Ovary (tissue), 9 donors: ENCODE measurements around the gene TMEM178A. TPM values are rescaled to one million over a fixed set of nuclear protein-coding genes. Genes with fewer than 3 reads are reported as not detected.
"Not testable (repeated sequence)": the region's sequence is repeated elsewhere in the genome, so short reads cannot be mapped to it uniquely, and the experiment has no call there.

Experiments used
- DNase-seq, 5 donors: peaks; one replicate each; pipeline ENCODE4 v3.0.0-alpha.2; 2019 to 2020
- H3K27ac ChIP-seq, 2 donors: fragments of 200-600 bp; one replicate each; pipeline versions ENCODE4 v1.5.1 to v1.8.0; 2019 to 2022
- H3K27me3 ChIP-seq: fragments of 200-600 bp; one replicate; pipeline ENCODE4 v1.8.0; 2022
- H3K36me3 ChIP-seq: fragments of 200-600 bp; sonication (generic); one replicate; pipeline ENCODE4 v1.5.1; 2019
- H3K4me1 ChIP-seq: one replicate; pipeline ENCODE4 v1.8.1; 2013; ENCODE audit warnings: mild to moderate bottlenecking, moderate library complexity; ENCODE audit not compliant: insufficient read depth
- H3K4me3 ChIP-seq: fragments of 200-600 bp; sonication (generic); one replicate; pipeline ENCODE4 v1.5.1; 2017
- H3K9me3 ChIP-seq, 2 donors: fragments of 200-600 bp in 1 of 2; sonication (generic) in 1 of 2; one replicate each; pipeline versions ENCODE4 v1.5.1 to v1.8.1; 2013 to 2019; ENCODE audit warnings: mild to moderate bottlenecking in 1 of 2, moderate library complexity in 1 of 2
- CTCF ChIP-seq, 3 donors: fragments of 450-650 bp in 2 of 3; fragments of 200-600 bp in 1 of 3; IDR thresholded peaks; one replicate each; pipeline versions ENCODE4 v1.5.1 to v1.8.0; 2016 to 2022; ENCODE audit warnings: antibody characterized with exemption in 3 of 3, mild to moderate bottlenecking in 1 of 3
- EP300 ChIP-seq: sonication (generic); formaldehyde crosslinking; IDR thresholded peaks from one replicate; pipeline ENCODE4 v1.6.1; 2017; ENCODE audit warnings: antibody characterized with exemption
- POLR2A ChIP-seq: fragments of 450-650 bp; IDR thresholded peaks from one replicate; pipeline ENCODE4 v1.6.1; 2017; ENCODE audit warnings: antibody characterized with exemption, mild to moderate bottlenecking, moderate library complexity
- WGBS, 3 donors: extraction: QIAGEN DNeasy Blood & Tissue Kit in 1 of 3; methylation state at CpG; one replicate each; pipeline versions ENCODE4 v1.1.5 to v1.1.7; 2013 to 2017; 5-methylcytosine and 5-hydroxymethylcytosine counted together
- intact Hi-C, 4 donors: fragments of 100-400 bp; cut with DNase I; formaldehyde crosslinking; loops; one replicate each; pipeline versions ENCODE4 v1.11.0 to v1.15.1; 2022 to 2023
- polyA plus RNA-seq, 2 donors: library from polyadenylated mRNA; stranded (reverse); fragments of 200-250 nt in 1 of 2; fragments of 350-450 nt in 1 of 2; fragmentation: Illumina TruSeq in 1 of 2; extraction: RNeasy Lipid Tissue Mini Kit (QIAGEN cat#74804) in 1 of 2; gene quantifications; one replicate each; pipeline ENCODE4 v1.2.3, GENCODE V29; 2013 to 2014
- total RNA-seq, 7 donors: library from RNA; depleted of rRNA in 2 of 7; stranded (reverse); fragments of >200 nt in 2 of 7; fragmentation: NEBNext Ultra II Directional in 3 of 7; extraction: Animal tissue kit (Norgen Biotek cat#: 25700) in 3 of 7; gene quantifications; one replicate each; pipeline versions ENCODE4 v1.1.0 to v1.2.4, GENCODE V29; 2016 to 2023
- donor health status: DM: no; HTN: no; CAD: no; lungs with moderate emphysema.
- donor health status: DM: no; HTN: no; CAD: no.
- donor health status: Bipolar disorder and iron deficiency.
- donor health status: DM: yes; HTN: yes; CAD: no.
- donor health status: DM: no; HTN: no; CAD: no.
- donor health status: DM: yes; HTN: yes; CAD: no.

TMEM178A gene
- total and polyA plus RNA-seq, 9 donors, result 1.7 to 7.0 (median 2.6) TPM

- TF ChIP-seq CTCF (IDR thresholded peaks at IDR 0.05) (no peak), EP300 (no peak), POLR2A (no peak)
- Histone ChIP-seq H3K27ac (no peak overlapping the region), H3K36me3 (no peaks in the 10 kb centered on the region), H3K4me1 (peaks cover 2% of the 10 kb centered on the region), H3K9me3 (no peaks in the 10 kb centered on the region), H3K4me3 (no peak overlapping the region), H3K27me3 (no peaks in the 10 kb centered on the region)
- WGBS, 3 donors, result 74 to 85% (median 80%) methylated on average over 4 of the region's 4 CpGs
- intact Hi-C loops, result no loop called here
- DNase-seq, result no peak
Measured at GRCh38 chr2:39724828-39725144, 59.1 kb downstream of the TMEM178A start.

GRCh38 chr2:39725401-39725800 lies 59.7 kb downstream of the TMEM178A start:
- H3K4me3 ChIP-seq, result no peak overlapping the region
- H3K4me1 ChIP-seq, result peaks cover 2% of the 10 kb centered on the region
- no peak for TF ChIP-seq EP300
- TF ChIP-seq POLR2A, result no peak
- TF ChIP-seq CTCF (IDR thresholded peaks at IDR 0.05), result no peak
- H3K27ac ChIP-seq, result no peak overlapping the region
- no peaks in the 10 kb centered on the region for H3K36me3 ChIP-seq
- H3K27me3 ChIP-seq, result no peaks in the 10 kb centered on the region
- DNase-seq, result no peak
- intact Hi-C loops, result no loop called here
- no peaks in the 10 kb centered on the region for H3K9me3 ChIP-seq
- 82 to 90% (median 83%) methylated on average over 5 of the region's 5 CpGs for WGBS, 3 donors

GRCh38 chr2:39728085-39728484 lies 62.4 kb downstream of the TMEM178A start:
- H3K4me1 ChIP-seq, DNase-seq, H3K9me3 ChIP-seq, intact Hi-C loops, H3K27ac ChIP-seq, H3K27me3 ChIP-seq, H3K36me3 ChIP-seq, H3K4me3 ChIP-seq: not testable (repeated sequence)
- 81 to 91% (median 86%) methylated on average over 4 of the region's 4 CpGs for WGBS, 3 donors

- Histone ChIP-seq H3K4me3 (no peak overlapping the region), H3K9me3 (no peaks in the 10 kb centered on the region), H3K27ac (no peak overlapping the region), H3K27me3 (no peaks in the 10 kb centered on the region), H3K4me1 (peaks cover 6% of the 10 kb centered on the region), H3K36me3 (no peaks in the 10 kb centered on the region)
- DNase-seq, result peak in 3 of 5 donors; percentile 22 to 51 (median 33)
- no peak for TF ChIP-seq POLR2A
- TF ChIP-seq EP300, result no peak
- peak in 1 of 3 donors; percentile 16 for TF ChIP-seq CTCF (IDR thresholded peaks at IDR 0.05)
- intact Hi-C loops, result no loop called here
- WGBS, 3 donors, result 46 to 55% (median 51%) methylated on average over 5 of the region's 5 CpGs
Measured at GRCh38 chr2:39728941-39729351, 63.2 kb downstream of the TMEM178A start.

- H3K36me3 ChIP-seq, result no peaks in the 10 kb centered on the region
- no peak for DNase-seq
- H3K4me1 ChIP-seq, result peaks cover 7% of the 10 kb centered on the region
- WGBS, 3 donors, result 69 to 93% (median 74%) methylated on average over 5 of the region's 5 CpGs
- no peaks in the 10 kb centered on the region for H3K9me3 ChIP-seq
- intact Hi-C loops, result no loop called here
- H3K27me3 ChIP-seq, result no peaks in the 10 kb centered on the region
- no peak overlapping the region for H3K27ac ChIP-seq
- TF ChIP-seq EP300 (no peak), POLR2A (no peak), CTCF (IDR thresholded peaks at IDR 0.05) (no peak)
- no peak overlapping the region for H3K4me3 ChIP-seq
Measured at GRCh38 chr2:39730276-39730675, 64.6 kb downstream of the TMEM178A start.
